HEK293T (cell line): ENCODE data around the gene PSEN1.

Source experiments
- CTCF ChIA-PET: fragments of 350-600 bp; formaldehyde crosslinking; extraction: SDS; loops from one replicate; lab custom pipeline; 2021; ENCODE audit warnings: antibody characterized with exemption, inconsistent platforms; lab: Yijun Ruan, JAX
- POLR2A ChIA-PET: fragments of 350-600 bp; formaldehyde crosslinking; extraction: SDS; loops from one replicate; lab custom pipeline; 2020; ENCODE audit warnings: antibody characterized with exemption, inconsistent platforms; lab: Yijun Ruan, JAX
- DNase-seq: peaks from one replicate; pipeline ENCODE4 v3.0.0; 2012; ENCODE audit warnings: mixed read lengths; ENCODE audit errors: extremely low spot score
- ARNT ChIP-seq: fragments of 450-650 bp; IDR thresholded peaks from 2 replicates; pipeline ENCODE4 v1.6.1; 2017; ENCODE audit warnings: mild to moderate bottlenecking
- BHLHE40 ChIP-seq: fragments of 450-650 bp; IDR thresholded peaks from 2 replicates; pipeline ENCODE4 v1.6.1; 2016; ENCODE audit warnings: mild to moderate bottlenecking, moderate library complexity, borderline replicate concordance
- CTBP1 ChIP-seq: fragments of 450-650 bp; IDR thresholded peaks from 2 replicates; pipeline ENCODE4 v1.6.1; 2016; ENCODE audit warnings: borderline replicate concordance
- ELF4 ChIP-seq: fragments of 450-650 bp; IDR thresholded peaks from 2 replicates; pipeline ENCODE4 v1.6.1; 2017; ENCODE audit warnings: antibody characterized with exemption
- FOXA1 ChIP-seq: fragments of 450-650 bp; IDR thresholded peaks from 2 replicates; pipeline ENCODE4 v1.6.1; 2016; ENCODE audit warnings: mild to moderate bottlenecking
- FOXK2 ChIP-seq: fragments of 450-650 bp; IDR thresholded peaks from 2 replicates; pipeline ENCODE4 v1.6.1; 2016; ENCODE audit warnings: mild to moderate bottlenecking
- FOXM1 ChIP-seq: fragments of 450-650 bp; IDR thresholded peaks from 2 replicates; pipeline ENCODE4 v1.6.1; 2017; ENCODE audit warnings: mild to moderate bottlenecking, borderline replicate concordance
- HDGF ChIP-seq: fragments of 450-650 bp; IDR thresholded peaks from 2 replicates; pipeline ENCODE4 v1.6.1; 2017; ENCODE audit warnings: antibody characterized with exemption, borderline replicate concordance
- L3MBTL2 ChIP-seq: fragments of 450-650 bp; conservative IDR thresholded peaks from 2 replicates; pipeline ENCODE4 v1.6.1; 2016; ENCODE audit warnings: mild to moderate bottlenecking
- LEF1 ChIP-seq: fragments of 450-650 bp; IDR thresholded peaks from 2 replicates; pipeline ENCODE4 v1.6.1; 2017; ENCODE audit warnings: mild to moderate bottlenecking, borderline replicate concordance
- NFRKB ChIP-seq: fragments of 450-650 bp; IDR thresholded peaks from 2 replicates; pipeline ENCODE4 v1.6.1; 2016; ENCODE audit warnings: mild to moderate bottlenecking, moderate library complexity
- SP1 ChIP-seq: fragments of 450-650 bp; IDR thresholded peaks from 2 replicates; pipeline ENCODE4 v1.6.1; 2017
- SUZ12 ChIP-seq: fragments of 450-650 bp; IDR thresholded peaks from 2 replicates; pipeline ENCODE4 v1.6.1; 2016; ENCODE audit warnings: mild to moderate bottlenecking
- TARDBP ChIP-seq: fragments of 450-650 bp; IDR thresholded peaks from 2 replicates; pipeline ENCODE4 v1.6.1; 2016
- ZNF384 ChIP-seq: fragments of 450-650 bp; IDR thresholded peaks from 2 replicates; pipeline ENCODE4 v1.6.1; 2016
- TF ChIP-seq, protein P1 (sequence below): fragments of 450-650 bp; IDR thresholded peaks from 2 replicates; pipeline ENCODE4 v1.6.1; 2016

Gene PSEN1

GRCh38 chr14:73221945-73222344 lies 85.6 kb downstream of the PSEN1 start:
- POLR2A ChIA-PET: no interaction called here
- CTCF ChIA-PET: no interaction called here
- TF ChIP-seq HDGF: no peak
- TF ChIP-seq FOXK2: no peak
- TF ChIP-seq NFRKB: no peak
- TF ChIP-seq, protein P1, sequence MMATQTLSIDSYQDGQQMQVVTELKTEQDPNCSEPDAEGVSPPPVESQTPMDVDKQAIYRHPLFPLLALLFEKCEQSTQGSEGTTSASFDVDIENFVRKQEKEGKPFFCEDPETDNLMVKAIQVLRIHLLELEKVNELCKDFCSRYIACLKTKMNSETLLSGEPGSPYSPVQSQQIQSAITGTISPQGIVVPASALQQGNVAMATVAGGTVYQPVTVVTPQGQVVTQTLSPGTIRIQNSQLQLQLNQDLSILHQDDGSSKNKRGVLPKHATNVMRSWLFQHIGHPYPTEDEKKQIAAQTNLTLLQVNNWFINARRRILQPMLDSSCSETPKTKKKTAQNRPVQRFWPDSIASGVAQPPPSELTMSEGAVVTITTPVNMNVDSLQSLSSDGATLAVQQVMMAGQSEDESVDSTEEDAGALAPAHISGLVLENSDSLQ: no peak
- no peak for TF ChIP-seq ZNF384
- no peak for TF ChIP-seq ELF4
- no peak for TF ChIP-seq TARDBP
- TF ChIP-seq FOXM1: no peak
- no peak for DNase-seq

DNA sequence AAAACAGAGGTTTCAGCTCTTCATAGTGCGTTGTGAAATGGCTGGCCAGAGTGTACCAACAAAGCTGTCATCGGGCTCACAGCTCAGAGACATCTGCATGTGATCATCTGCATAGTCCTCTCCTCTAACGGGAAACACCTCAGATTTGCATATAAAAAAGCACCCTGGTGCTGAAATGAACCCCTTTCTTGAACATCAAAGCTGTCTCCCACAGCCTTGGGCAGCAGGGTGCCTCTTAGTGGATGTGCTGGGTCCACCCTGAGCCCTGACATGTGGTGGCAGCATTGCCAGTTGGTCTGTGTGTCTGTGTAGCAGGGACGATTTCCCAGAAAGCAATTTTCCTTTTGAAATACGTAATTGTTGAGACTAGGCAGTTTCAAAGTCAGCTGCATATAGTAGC lies 86.7 kb downstream of the PSEN1 start:
- no peak for DNase-seq
- ChIA-PET POLR2A (interaction anchor here (1.1 kb wide), 1 partner anchor 267 kb away, joined by 3 read pairs; the partner anchor contains the start of gene RIOX1), CTCF (interaction anchor here (1.0 kb wide), 1 partner anchor 18 kb away, joined by 3 read pairs; no protein-coding TSS in a partner anchor)
- no peak for TF ChIP-seq L3MBTL2
- TF ChIP-seq ZNF384: no peak
- no peak for TF ChIP-seq LEF1
- no peak for TF ChIP-seq FOXA1
- TF ChIP-seq ELF4: no peak
- no peak for TF ChIP-seq TARDBP
- no peak for TF ChIP-seq SP1
- TF ChIP-seq HDGF: no peak
- TF ChIP-seq FOXK2: no peak
- no peak for TF ChIP-seq BHLHE40
- TF ChIP-seq ARNT: no peak

- TF ChIP-seq SP1: no peak
- TF ChIP-seq BHLHE40: no peak
- no peak for TF ChIP-seq FOXA1
- TF ChIP-seq NFRKB: no peak
- no peak for TF ChIP-seq SUZ12
- no peak for TF ChIP-seq CTBP1
- TF ChIP-seq HDGF: no peak
- no peak for TF ChIP-seq LEF1
- no peak for TF ChIP-seq TARDBP
- TF ChIP-seq FOXM1: no peak
- TF ChIP-seq, protein P1: no peak
- no peak for TF ChIP-seq ZNF384
- TF ChIP-seq FOXK2: no peak
- TF ChIP-seq L3MBTL2: no peak
- TF ChIP-seq ARNT: no peak
- no peak for DNase-seq
- ChIA-PET POLR2A (no interaction called here), CTCF (no interaction called here)
Measured at GRCh38 chr14:73225496-73225895, 89.2 kb downstream of the PSEN1 start.

- TF ChIP-seq ZNF384 (no peak), L3MBTL2 (no peak), SUZ12 (no peak), BHLHE40 (no peak), FOXA1 (no peak), NFRKB (no peak), HDGF (no peak), ELF4 (no peak), CTBP1 (no peak), TARDBP (no peak), ARNT (no peak), LEF1 (no peak), FOXK2 (no peak), SP1 (no peak), FOXM1 (no peak)
- TF ChIP-seq, protein P1: no peak
- no peak for DNase-seq
- POLR2A ChIA-PET: interaction anchor here (0.8 kb wide), 1 partner anchor 56 kb away, joined by 3 read pairs; no protein-coding TSS in a partner anchor
- CTCF ChIA-PET: no interaction called here
Measured at GRCh38 chr14:73227812-73228781, 91.8 kb downstream of the PSEN1 start.

DNA sequence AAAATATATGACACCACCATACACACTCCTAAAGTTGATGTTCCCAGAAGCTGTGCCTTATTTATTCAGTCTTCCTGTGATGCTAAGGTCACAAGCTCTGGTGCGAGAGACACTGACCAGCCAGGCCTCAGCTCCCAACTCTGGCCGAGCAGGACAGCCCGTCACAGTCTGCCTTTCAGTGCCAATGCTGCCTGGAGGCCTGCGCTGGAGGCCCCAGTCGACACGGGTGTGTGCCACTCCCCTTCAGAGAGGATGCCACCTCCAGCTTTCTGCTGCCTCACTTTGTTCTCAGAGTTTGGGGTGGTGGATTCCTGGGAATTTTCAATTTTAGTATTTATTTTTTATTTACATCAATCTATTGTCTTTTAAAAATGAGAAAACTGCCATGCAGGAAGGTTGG lies 93.7 kb downstream of the PSEN1 start:
- POLR2A ChIA-PET: no interaction called here
- no peak for DNase-seq
- TF ChIP-seq L3MBTL2: no peak
- TF ChIP-seq FOXM1: no peak
- no peak for TF ChIP-seq NFRKB
- no peak for TF ChIP-seq LEF1
- TF ChIP-seq HDGF: no peak
- CTCF ChIA-PET: interaction anchor here (1.4 kb wide), 1 partner anchor 65 kb away, joined by 3 read pairs; no protein-coding TSS in a partner anchor
